ENCODE measurements around the gene CPVL.

DNA sequence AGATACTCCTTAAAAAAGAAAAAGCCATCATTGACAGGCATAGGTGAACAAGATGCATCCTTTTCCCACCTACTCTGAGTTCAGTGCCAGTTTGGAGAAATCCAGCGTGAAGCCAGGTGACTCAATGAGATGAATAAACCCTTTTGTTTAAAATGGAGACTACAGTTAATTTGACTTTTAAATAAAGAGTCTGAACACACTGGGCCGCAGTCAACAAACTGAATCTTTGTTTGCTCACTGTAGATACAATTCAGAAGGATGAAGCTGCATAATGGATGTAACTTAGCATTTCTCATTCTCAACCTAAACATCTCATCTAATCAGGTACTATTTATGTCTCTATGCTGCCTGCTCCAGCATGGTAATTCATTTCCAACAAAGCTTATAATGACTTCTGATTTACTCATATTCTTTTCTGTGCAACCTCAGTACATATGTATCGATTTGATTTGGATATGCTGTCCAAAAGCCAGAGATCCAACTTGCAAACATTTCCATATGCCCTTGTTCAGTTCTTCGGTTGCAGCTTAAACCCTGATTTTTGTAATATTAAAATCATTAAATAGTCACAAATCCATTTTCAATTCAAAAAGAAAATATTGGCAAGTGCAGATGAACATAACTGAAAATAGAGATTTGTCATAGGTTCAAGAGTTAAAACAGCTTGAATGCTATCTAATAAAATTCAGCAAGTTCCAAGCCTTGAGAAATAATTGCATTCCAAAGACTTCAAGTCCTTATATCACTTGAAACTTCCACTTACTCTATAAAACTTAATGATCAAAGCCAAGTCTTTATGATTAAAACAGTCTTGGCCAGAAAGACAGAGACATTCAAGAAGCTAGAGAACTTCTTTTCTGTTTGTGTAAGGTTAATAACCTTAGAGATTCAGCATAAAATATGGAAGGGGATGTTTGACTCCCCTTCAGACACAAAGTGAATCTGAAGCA lies 67.8 kb downstream of the CPVL start:
- TF ChIP-seq, protein P1, sequence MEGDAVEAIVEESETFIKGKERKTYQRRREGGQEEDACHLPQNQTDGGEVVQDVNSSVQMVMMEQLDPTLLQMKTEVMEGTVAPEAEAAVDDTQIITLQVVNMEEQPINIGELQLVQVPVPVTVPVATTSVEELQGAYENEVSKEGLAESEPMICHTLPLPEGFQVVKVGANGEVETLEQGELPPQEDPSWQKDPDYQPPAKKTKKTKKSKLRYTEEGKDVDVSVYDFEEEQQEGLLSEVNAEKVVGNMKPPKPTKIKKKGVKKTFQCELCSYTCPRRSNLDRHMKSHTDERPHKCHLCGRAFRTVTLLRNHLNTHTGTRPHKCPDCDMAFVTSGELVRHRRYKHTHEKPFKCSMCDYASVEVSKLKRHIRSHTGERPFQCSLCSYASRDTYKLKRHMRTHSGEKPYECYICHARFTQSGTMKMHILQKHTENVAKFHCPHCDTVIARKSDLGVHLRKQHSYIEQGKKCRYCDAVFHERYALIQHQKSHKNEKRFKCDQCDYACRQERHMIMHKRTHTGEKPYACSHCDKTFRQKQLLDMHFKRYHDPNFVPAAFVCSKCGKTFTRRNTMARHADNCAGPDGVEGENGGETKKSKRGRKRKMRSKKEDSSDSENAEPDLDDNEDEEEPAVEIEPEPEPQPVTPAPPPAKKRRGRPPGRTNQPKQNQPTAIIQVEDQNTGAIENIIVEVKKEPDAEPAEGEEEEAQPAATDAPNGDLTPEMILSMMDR (IDR thresholded peaks at IDR 0.05): no peak
- TF ChIP-seq EZH2 (IDR thresholded peaks at IDR 0.05) (no peak), EZH2phosphoT487 (IDR thresholded peaks at IDR 0.05) (no peak)

Data from neural progenitor cell (in vitro differentiated cells).